SW 1271 (cell line): Measurements from ENCODE around the gene USP34.
A peak's percentile ranks its signal among the peaks of the same experiment; 100 is the strongest.
"Not testable (repeated sequence)": the region's sequence is repeated elsewhere in the genome, so short reads cannot be mapped to it uniquely, and the experiment has no call there.

Experiments
- DNase-seq, 2 experiments: peaks; one replicate each; lab custom pipeline; 2025; lab: John Stamatoyannopoulos, UW

Gene USP34

DNA sequence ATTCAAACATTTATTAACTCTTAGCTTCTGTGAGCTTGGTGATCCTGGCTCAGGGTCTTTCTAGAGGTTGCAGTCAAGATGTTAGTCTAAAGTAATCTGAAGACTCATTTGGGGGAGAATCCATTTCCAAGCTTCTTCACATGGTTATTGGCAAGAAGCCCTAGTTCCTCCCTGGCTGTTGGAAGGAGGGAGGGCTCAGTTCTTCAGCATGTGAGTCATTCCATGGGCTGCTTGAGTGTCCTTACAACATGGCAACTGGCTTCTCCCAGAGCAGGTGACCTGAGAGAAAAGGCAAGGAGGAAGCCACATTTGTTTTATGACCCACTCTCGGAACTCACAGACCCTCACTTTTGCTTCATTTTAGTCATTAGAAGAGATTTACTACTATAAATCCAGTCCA lies 319.5 kb downstream of the USP34 start:
- no peak for DNase-seq

DNA sequence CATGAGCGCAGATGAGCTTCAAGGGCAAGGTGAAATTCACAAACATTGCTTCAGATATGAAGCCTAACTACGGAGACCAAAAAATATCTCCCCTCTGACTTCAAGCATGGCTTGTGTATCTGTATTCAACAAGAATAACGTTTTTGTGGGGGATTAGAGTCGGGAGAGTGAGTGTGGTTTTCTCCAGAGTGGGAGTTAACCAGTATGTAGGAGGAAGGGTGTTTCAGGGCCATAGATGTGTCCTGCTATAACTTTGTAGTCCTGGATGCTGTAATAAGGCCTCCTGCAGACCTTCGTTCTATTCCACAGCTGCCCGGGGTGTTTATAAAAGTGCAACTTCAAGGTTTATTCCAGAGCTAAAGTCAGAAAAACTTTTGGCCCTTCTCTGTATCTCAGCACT lies 321.8 kb downstream of the USP34 start:
- no peak for DNase-seq

DNA sequence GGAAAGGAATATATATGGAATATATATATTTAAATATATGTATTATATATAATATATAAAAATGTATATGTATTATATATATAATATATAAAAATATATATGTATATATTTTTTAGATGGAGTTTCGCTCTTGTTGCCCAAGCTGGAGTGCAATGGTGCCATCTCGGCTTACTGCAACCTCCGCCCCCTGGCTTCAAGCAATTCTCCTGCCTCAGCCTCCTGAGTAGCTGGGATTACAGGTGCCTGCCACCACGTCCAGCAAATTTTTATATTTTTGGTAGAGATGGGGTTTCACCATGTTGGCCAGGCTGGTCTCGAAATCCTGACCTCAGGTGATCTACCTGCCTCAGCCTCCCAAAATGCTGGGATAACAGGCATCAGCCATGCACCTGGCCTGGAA lies 322.8 kb downstream of the USP34 start:
- DNase-seq, result not testable (repeated sequence)

DNA sequence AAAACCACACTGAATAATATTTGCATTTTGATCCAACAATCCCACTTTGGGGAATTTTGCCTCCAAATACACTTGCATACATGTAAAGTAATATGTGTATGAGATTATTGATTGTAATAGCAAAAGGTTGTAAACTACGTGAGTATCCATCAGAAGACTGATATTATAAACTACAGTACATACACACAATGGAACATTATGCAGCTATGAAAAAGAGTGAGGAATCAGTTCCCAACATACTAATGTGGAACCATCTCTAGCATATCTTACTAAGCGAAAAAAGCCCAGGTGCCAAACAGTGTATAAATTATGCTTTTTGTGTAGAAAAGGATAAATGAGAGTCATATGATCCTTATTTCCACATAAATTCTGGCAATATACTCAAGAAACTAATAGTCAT lies 324.9 kb downstream of the USP34 start:
- DNase-seq, result no peak

DNA sequence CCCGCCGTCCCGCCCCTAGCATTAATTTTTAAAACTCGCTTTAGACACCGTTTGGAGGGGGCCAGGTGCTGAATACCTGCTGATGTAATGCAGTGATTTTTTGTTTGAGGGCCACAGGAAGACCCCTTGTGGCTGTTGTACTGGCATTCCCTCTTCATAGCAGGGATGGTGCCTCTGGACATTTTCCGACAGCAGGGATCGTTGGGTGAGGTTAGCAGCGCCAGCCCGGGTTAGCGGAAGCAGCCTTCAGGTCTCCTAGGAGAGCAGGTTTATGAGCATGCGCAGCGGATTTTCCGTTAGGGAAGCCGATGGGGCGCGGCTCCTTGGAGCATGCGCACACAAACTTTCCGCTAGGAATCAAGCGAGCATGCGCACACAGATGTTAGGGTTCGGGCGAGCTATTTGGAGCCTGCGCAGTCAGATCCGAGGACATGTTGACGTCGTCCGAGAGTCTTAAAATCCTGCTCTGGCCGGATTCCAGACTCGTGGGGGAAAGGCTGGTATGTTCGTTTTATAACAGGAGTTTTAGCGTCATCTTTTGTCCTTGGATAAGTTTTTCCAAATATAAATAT lies 326.1 kb downstream of the USP34 start:
- peak; percentile 94 to 96 for DNase-seq

DNA sequence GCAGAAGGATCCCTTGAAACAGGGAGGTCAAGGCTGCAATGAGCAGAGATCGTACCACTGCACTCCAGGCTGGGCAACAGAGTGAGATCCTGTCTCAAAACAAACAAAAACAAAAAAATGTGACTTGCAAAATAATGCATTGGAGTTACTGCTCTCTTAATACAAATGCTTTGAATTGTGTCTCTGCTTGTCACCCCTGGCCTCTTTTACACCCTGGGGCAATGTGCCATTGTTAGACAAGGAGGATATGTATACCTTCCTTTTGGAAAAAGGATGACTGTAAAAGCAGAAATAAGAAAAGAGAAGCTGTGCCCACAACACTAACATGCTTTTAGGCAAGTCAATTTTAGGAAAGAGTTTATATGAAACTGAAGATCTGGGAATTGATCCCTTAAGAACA lies 329.7 kb downstream of the USP34 start:
- DNase-seq, result no peak

DNA sequence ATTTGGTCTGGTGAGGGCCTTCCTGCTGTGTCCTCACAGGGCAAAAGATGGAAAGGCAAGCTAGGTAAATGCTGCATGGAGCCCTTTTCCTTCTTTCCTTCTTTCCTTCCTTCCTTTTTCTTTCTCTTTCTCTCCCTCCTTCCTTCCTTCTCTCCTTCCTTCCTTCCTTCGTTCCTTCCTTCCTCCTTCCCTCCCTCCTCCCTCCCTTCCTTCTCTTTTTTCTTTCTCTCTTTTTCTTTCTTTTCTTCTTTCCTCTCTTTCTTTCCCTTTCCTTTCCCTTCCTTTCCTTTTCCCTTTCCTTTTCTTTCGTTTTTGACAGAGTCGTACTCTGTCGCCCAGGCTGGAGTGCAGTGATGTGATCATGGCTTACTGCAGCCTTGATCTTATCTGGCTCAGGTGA lies 332.0 kb downstream of the USP34 start:
- DNase-seq, result no peak
